IMR-90 (cell line): ENCODE data around the gene CASK.

Experiments
- CEBPB ChIP-seq: IDR thresholded peaks from 2 replicates; pipeline ENCODE4 v1.6.1; 2012; ENCODE audit warnings: low read depth, low read length, improper control_type of control experiment
- TF ChIP-seq, protein P1 (sequence below): conservative IDR thresholded peaks from 2 replicates; pipeline ENCODE4 v1.5.1; 2012; ENCODE audit warnings: mild to moderate bottlenecking, low read depth, low read length, improper control_type of control experiment

DNA sequence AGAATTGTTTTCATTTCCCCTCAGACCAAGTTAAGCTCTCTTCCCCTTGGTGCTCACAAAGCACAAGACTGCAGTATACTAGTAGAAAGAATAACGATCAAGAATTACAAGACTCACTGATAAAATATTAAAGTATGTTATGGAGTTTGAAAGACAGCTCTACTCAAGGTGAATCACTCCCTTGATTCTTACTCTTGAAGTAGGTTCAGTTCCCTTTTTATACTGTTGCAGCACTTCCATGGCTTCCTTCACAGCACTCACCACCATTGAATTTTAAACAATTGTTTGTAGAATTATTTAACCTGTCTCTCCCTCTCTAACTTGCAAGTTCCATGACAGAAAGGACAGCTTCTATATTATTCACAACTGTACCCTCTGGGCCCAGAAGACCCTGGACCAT, 42.2 kb downstream of the CASK start:
- TF ChIP-seq, protein P1, sequence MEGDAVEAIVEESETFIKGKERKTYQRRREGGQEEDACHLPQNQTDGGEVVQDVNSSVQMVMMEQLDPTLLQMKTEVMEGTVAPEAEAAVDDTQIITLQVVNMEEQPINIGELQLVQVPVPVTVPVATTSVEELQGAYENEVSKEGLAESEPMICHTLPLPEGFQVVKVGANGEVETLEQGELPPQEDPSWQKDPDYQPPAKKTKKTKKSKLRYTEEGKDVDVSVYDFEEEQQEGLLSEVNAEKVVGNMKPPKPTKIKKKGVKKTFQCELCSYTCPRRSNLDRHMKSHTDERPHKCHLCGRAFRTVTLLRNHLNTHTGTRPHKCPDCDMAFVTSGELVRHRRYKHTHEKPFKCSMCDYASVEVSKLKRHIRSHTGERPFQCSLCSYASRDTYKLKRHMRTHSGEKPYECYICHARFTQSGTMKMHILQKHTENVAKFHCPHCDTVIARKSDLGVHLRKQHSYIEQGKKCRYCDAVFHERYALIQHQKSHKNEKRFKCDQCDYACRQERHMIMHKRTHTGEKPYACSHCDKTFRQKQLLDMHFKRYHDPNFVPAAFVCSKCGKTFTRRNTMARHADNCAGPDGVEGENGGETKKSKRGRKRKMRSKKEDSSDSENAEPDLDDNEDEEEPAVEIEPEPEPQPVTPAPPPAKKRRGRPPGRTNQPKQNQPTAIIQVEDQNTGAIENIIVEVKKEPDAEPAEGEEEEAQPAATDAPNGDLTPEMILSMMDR: no peak
- TF ChIP-seq CEBPB: no peak
